Renal pelvis (tissue), 4 donors: ENCODE data around the gene EPHA5. TPM values are rescaled to one million over a fixed set of nuclear protein-coding genes. Genes with fewer than 3 reads are reported as not detected.
"Not testable (repeated sequence)": the region's sequence is repeated elsewhere in the genome, so short reads cannot be mapped to it uniquely, and the experiment has no call there.

Source experiments
- DNase-seq: peaks from one replicate; pipeline ENCODE4 v3.0.0-alpha.2; 2013
- polyA plus RNA-seq, 3 donors: library from polyadenylated mRNA; unstranded; fragments of 120-200 nt; gene quantifications; one replicate each; pipeline ENCODE4 v1.2.1, GENCODE V29; 2013; ENCODE audit not compliant: insufficient read length in 3 of 3

EPHA5 gene
- polyA plus RNA-seq, 3 donors = 0.36 to 0.77 (median 0.52) TPM

GRCh38 chr4:65383589-65384305 lies 286.5 kb downstream of the EPHA5 start:
- no peak for DNase-seq

- no peak for DNase-seq
These were observed 288.6 kb downstream of the EPHA5 start for GRCh38 chr4:65381648-65382047.

GRCh38 chr4:65370709-65371108 lies 299.6 kb downstream of the EPHA5 start:
- no peak for DNase-seq

GRCh38 chr4:65367306-65367705 lies 303.0 kb downstream of the EPHA5 start:
- DNase-seq = no peak

GRCh38 chr4:65358914-65359313 lies 311.4 kb downstream of the EPHA5 start:
- DNase-seq = no peak

- no peak for DNase-seq
These were observed 317.2 kb downstream of the EPHA5 start for GRCh38 chr4:65353098-65353497.

GRCh38 chr4:65344278-65344825 lies 325.9 kb downstream of the EPHA5 start:
- no peak for DNase-seq

- no peak for DNase-seq
These were observed 326.9 kb downstream of the EPHA5 start for GRCh38 chr4:65343342-65343741.

GRCh38 chr4:65341557-65341956 lies 328.7 kb downstream of the EPHA5 start:
- no peak for DNase-seq

- DNase-seq = no peak
These were observed 329.7 kb downstream of the EPHA5 start for GRCh38 chr4:65340382-65341109.

GRCh38 chr4:65337371-65337770 lies 332.9 kb downstream of the EPHA5 start:
- no peak for DNase-seq

GRCh38 chr4:65336465-65336864 lies 333.8 kb downstream of the EPHA5 start:
- no peak for DNase-seq

- DNase-seq = no peak
These were observed 353.8 kb downstream of the EPHA5 start for GRCh38 chr4:65316534-65316933.

- no peak for DNase-seq
These were observed 359.2 kb downstream of the EPHA5 start for GRCh38 chr4:65311120-65311519.

GRCh38 chr4:65310586-65310985 lies 359.7 kb downstream of the EPHA5 start:
- no peak for DNase-seq

- not testable (repeated sequence) for DNase-seq
These were observed 361.7 kb downstream of the EPHA5 start for GRCh38 chr4:65308626-65309025.

- DNase-seq = no peak
These were observed 368.1 kb downstream of the EPHA5 start for GRCh38 chr4:65302145-65302544.

- DNase-seq = no peak
These were observed 374.0 kb downstream of the EPHA5 start for GRCh38 chr4:65296246-65296645.

GRCh38 chr4:65287071-65287470 lies 383.2 kb downstream of the EPHA5 start:
- DNase-seq = no peak
